Measurements from ENCODE around the gene RMP24.

The RMP24 gene

GRCh38 chr18:35972197-35973000 lies at the start of gene RMP24:
RMP24 (plus strand) TSS chr18:35972679.
- peak; percentile 90 for DNase-seq
- no peaks in the 10 kb centered on the region for H3K27me3 ChIP-seq (replicated peaks)
- H3K27ac ChIP-seq = peak within 1 kb of the TSS; percentile 86
- peak within 1 kb of the TSS; percentile 93 for H3K4me3 ChIP-seq (ENCODE audit: low read depth, low read length)
- peaks cover 19% of the 10 kb centered on the region for H3K36me3 ChIP-seq (replicated peaks)
- no peak for TF ChIP-seq CTCF (IDR thresholded peaks at IDR 0.05; ENCODE audit: low read depth, low read length, missing control alignments)
- in situ Hi-C loops (cut with HindIII; ENCODE audit: low pct_ligation_motif_present, low sequenced_read_pairs) = no loop called here

- in situ Hi-C loops (cut with HindIII; ENCODE audit: low pct_ligation_motif_present, low sequenced_read_pairs) = no loop called here
- Histone ChIP-seq H3K27ac (no peak overlapping the region), H3K27me3 (replicated peaks) (no peaks in the 10 kb centered on the region), H3K36me3 (replicated peaks) (no peaks in the 10 kb centered on the region), H3K4me3 (ENCODE audit: low read depth, low read length) (no peak overlapping the region)
- TF ChIP-seq CTCF (IDR thresholded peaks at IDR 0.05; ENCODE audit: low read depth, low read length, missing control alignments) = no peak
- no peak for DNase-seq
These were observed 48.4 kb upstream of the RMP24 start for GRCh38 chr18:35923939-35924684.

GRCh38 chr18:35926884-35927283 lies 45.6 kb upstream of the RMP24 start:
- in situ Hi-C loops (cut with HindIII; ENCODE audit: low pct_ligation_motif_present, low sequenced_read_pairs) = no loop called here
- no peak overlapping the region for H3K27ac ChIP-seq
- DNase-seq = no peak
- H3K27me3 ChIP-seq (replicated peaks) = no peaks in the 10 kb centered on the region
- no peaks in the 10 kb centered on the region for H3K36me3 ChIP-seq (replicated peaks)
- no peak overlapping the region for H3K4me3 ChIP-seq (ENCODE audit: low read depth, low read length)
- TF ChIP-seq CTCF (IDR thresholded peaks at IDR 0.05; ENCODE audit: low read depth, low read length, missing control alignments) = no peak

- DNase-seq = no peak
- no peaks in the 10 kb centered on the region for H3K27me3 ChIP-seq (replicated peaks)
- in situ Hi-C loops (cut with HindIII; ENCODE audit: low pct_ligation_motif_present, low sequenced_read_pairs) = no loop called here
- no peak overlapping the region for H3K27ac ChIP-seq
- no peak for TF ChIP-seq CTCF (IDR thresholded peaks at IDR 0.05; ENCODE audit: low read depth, low read length, missing control alignments)
- no peak overlapping the region for H3K4me3 ChIP-seq (ENCODE audit: low read depth, low read length)
- H3K36me3 ChIP-seq (replicated peaks) = no peaks in the 10 kb centered on the region
These were observed 45.0 kb upstream of the RMP24 start for GRCh38 chr18:35927430-35927829.

- no peak for TF ChIP-seq CTCF (IDR thresholded peaks at IDR 0.05; ENCODE audit: low read depth, low read length, missing control alignments)
- H3K27me3 ChIP-seq (replicated peaks) = no peaks in the 10 kb centered on the region
- H3K36me3 ChIP-seq (replicated peaks) = no peaks in the 10 kb centered on the region
- no peak overlapping the region for H3K4me3 ChIP-seq (ENCODE audit: low read depth, low read length)
- H3K27ac ChIP-seq = no peak overlapping the region
- no peak for DNase-seq
- in situ Hi-C loops (cut with HindIII; ENCODE audit: low pct_ligation_motif_present, low sequenced_read_pairs) = no loop called here
These were observed 38.5 kb upstream of the RMP24 start for GRCh38 chr18:35933982-35934381.
